Measurements from ENCODE around the gene CIRBP. TPM values are rescaled to one million over a fixed set of nuclear protein-coding genes. Genes with fewer than 3 reads are reported as not detected.

CIRBP gene
- total and polyA plus RNA-seq, 9 of the 15 experiments (the other 6 are each of a cell fraction or from before 2014, with no cell fraction given): 20.5 to 327 (median 176) TPM

DNA sequence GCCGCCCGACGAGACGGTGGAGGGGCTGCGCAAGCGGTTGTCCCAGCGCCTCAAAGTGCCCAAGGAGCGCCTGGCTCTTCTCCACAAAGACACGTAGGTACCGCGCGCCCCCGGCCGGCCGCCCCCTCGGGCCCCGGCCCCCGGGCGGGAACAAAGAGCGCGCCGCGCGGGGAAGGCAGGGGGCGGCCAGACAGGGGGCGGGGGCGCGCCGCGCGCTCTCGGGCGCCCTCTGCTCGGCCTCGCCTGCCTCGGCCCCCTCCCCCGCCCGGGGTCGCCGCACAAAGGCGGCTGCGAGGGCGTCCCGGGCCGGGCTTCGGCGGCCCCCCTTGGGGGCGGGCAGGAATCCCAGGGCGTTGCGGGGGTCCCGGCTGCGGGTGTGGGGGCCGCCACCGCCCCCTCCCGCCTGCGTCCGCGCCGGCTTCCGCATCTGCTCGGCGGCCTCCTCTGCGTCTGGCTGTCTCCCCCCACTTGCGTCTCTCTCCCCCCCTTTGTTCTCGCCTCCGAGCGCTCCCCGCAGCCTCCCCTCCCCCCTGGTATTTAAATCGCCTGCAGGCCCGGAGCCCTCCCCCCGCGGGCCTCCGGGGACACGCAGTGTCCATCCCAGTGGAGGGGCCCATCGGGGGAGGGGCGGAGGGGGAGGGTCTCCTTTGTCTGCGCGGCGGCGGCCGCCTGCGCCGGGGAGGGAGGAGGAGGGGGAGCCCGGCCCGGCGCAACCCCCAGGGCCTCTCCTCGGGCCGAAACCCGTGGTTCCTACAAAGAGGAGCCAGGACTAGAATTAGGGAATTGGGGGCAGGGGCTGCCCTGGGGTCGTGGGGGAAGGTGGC, 18.5 kb upstream of the CIRBP start (continued):
- TF ChIP-seq, protein P1, sequence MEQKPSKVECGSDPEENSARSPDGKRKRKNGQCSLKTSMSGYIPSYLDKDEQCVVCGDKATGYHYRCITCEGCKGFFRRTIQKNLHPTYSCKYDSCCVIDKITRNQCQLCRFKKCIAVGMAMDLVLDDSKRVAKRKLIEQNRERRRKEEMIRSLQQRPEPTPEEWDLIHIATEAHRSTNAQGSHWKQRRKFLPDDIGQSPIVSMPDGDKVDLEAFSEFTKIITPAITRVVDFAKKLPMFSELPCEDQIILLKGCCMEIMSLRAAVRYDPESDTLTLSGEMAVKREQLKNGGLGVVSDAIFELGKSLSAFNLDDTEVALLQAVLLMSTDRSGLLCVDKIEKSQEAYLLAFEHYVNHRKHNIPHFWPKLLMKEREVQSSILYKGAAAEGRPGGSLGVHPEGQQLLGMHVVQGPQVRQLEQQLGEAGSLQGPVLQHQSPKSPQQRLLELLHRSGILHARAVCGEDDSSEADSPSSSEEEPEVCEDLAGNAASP (IDR thresholded peaks at IDR 0.05): no peak

DNA sequence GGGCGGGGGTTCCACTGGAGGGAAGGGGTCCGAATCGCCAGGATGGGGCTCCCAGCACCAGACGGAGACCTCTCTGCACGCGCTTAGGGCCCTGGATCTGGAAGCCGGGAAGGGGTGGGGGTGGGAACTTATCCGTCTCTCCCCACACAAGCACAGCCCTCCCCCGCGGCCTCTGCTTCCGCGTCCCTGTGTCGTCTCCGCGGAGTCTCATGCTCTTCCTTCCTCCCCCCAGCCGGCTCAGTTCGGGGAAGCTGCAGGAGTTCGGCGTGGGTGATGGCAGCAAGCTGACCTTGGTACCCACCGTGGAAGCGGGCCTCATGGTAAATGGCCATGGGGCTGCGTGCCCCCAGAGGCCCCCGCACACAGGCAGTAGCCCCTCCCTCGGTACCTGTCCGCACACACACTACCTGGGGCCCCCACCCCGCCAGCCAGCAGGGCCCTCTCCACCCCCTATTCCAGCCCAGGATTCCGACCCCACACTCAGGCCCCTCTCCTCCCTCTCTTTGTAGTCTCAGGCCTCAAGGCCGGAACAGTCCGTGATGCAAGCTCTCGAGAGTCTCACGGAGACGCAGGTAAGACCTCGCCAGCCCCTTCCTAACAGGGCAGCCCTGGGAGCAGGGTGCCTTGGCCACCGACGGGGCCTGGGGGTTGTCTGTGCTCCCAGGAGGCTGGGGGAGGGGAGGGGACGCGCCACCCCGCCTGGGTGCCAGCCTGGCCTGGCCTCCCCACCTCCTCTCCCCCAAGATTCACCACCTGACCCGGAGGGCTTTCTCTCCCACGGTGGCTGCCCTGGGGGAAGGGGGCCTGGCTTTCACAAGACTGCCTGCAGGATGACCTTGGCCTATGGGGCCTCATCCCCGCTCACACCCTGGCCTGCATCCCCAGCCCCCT, 17.6 kb upstream of the CIRBP start:
- peaks cover 23 to 95% of the 10 kb centered on the region in 2 experiments for H3K4me1 ChIP-seq (replicated peaks in 1 of 2; ENCODE audit: control insufficient read depth in 2 of 2, insufficient read depth in 2 of 2, low read length in 2 of 2)
- TF ChIP-seq, protein P2, sequence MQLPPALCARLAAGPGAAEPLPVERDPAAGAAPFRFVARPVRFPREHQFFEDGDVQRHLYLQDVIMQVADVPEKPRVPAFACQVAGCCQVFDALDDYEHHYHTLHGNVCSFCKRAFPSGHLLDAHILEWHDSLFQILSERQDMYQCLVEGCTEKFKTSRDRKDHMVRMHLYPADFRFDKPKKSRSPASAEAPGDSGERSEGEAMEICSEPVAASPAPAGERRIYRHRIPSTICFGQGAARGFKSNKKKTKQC (CRISPR knock-in tag; IDR thresholded peaks at IDR 0.05): no peak
- peak; percentile 74 for TF ChIP-seq POLR2G (IDR thresholded peaks at IDR 0.05; ENCODE audit: low read depth, low read length)
- peak; percentile 56 for TF ChIP-seq CXXC5 (CRISPR knock-in tag; IDR thresholded peaks at IDR 0.05)
- TF ChIP-seq, protein P3, sequence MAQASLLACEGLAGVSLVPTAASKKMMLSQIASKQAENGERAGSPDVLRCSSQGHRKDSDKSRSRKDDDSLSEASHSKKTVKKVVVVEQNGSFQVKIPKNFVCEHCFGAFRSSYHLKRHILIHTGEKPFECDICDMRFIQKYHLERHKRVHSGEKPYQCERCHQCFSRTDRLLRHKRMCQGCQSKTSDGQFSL (CRISPR knock-in tag; IDR thresholded peaks at IDR 0.05): peak; percentile 13; the same call in 1 of the 2 replicates
- TF ChIP-seq, protein P3 (tag; IDR thresholded peaks at IDR 0.05): no peak
- TF ChIP-seq GABPB1 (CRISPR knock-in tag; IDR thresholded peaks at IDR 0.05): peak; percentile 40; the same call in 1 of the 2 replicates
- TF ChIP-seq ETV6 (IDR thresholded peaks at IDR 0.05; ENCODE audit: borderline replicate concordance in 1 of 2, low read depth in 2 of 2, low read length in 1 of 2): 0 out of 4 replicates have a peak, but pooled peaks of 1 of the 2 experiments have one; percentile 57
- TF ChIP-seq ETV6 (CRISPR knock-in tag; IDR thresholded peaks at IDR 0.05; ENCODE audit: borderline replicate concordance): no peak
- peak; percentile 5 to 93; a peak in 1 of 4 replicates for TF ChIP-seq SIN3A (IDR thresholded peaks at IDR 0.05; ENCODE audit: borderline replicate concordance in 2 of 2, control insufficient read depth in 1 of 2, low read depth in 2 of 2, low read length in 2 of 2)
- TF ChIP-seq, protein P4, sequence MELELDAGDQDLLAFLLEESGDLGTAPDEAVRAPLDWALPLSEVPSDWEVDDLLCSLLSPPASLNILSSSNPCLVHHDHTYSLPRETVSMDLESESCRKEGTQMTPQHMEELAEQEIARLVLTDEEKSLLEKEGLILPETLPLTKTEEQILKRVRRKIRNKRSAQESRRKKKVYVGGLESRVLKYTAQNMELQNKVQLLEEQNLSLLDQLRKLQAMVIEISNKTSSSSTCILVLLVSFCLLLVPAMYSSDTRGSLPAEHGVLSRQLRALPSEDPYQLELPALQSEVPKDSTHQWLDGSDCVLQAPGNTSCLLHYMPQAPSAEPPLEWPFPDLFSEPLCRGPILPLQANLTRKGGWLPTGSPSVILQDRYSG (tag; conservative IDR thresholded peaks at IDR 0.05; ENCODE audit: low read depth): no peak
- no peak for TF ChIP-seq MAFK (IDR thresholded peaks at IDR 0.05; ENCODE audit: low read length)

More for the DNA sequence above, 17.6 kb upstream of the CIRBP start:
- POLR2A ChIA-PET: interaction anchor here (0.6 to 7.8 kb wide), 4 partner anchors 10 to 784 kb away, joined by 3 to 88 read pairs (median 5); partner anchors contain the start of genes ATP5F1D and CIRBP
- WGBS (ENCODE audit: insufficient coverage, low coverage, missing lambda C conversion rate): 3% methylated on average over 29 of the region's 41 CpGs
- FAIRE-seq (peak; percentile 93), DNase-seq (ENCODE audit: extremely low read depth in 1 of 4, low spot score in 3 of 4) (peak in 2 of 4 experiments; percentile 75 to 92), ATAC-seq (peak; percentile 28)
- Histone ChIP-seq H3K9me3 (replicated peaks; ENCODE audit: control insufficient read depth, insufficient read depth, low read depth, low read length) (no peaks in the 10 kb centered on the region), H3K27ac (ENCODE audit: extremely low read depth, low read depth, low read length) (peak overlapping the region; percentile 82), H3K27me3 (ENCODE audit: control insufficient read depth in 2 of 2, insufficient read depth in 2 of 2, low read length in 2 of 2) (no peaks in the 10 kb centered on the region), H3K9me1 (ENCODE audit: control insufficient read depth, insufficient read depth, low read length) (no peaks in the 10 kb centered on the region), H2AFZ (ENCODE audit: low read depth, low read length) (no peak overlapping the region), H3K36me3 (ENCODE audit: control insufficient read depth, insufficient read depth, low read length) (peaks cover 54% of the 10 kb centered on the region; the same call in 1 of the 3 replicates), H3K4me3 (peak overlapping the region; percentile 93), H3K79me2 (ENCODE audit: control insufficient read depth, insufficient read depth, low read length) (peaks cover 63% of the 10 kb centered on the region), H3K4me2 (ENCODE audit: insufficient read depth, low read length) (peak overlapping the region; percentile 84), H3K9ac (ENCODE audit: insufficient read depth in 1 of 2, low read depth in 2 of 2, low read length in 2 of 2) (peak overlapping the region; percentile 79 to 96), H4K20me1 (replicated peaks; ENCODE audit: control insufficient read depth, insufficient read depth, low read length) (no peaks in the 10 kb centered on the region)
- in situ Hi-C loops (cut with MboI) (no loop called here), intact Hi-C loops (cut with micrococcal nuclease) (no loop called here)
- TSS peak; percentile 48 for BruUV-seq (replicated peaks)
- CTCF ChIA-PET (ENCODE audit: low intra/inter-chr PET ratio): no interaction called here

Data from K562 (cell line).